Activated CD4-positive, CD25-positive, alpha-beta regulatory T cell treated with anti-CD3 and anti-CD28 coated beads, Interleukin-2, amount 50 U/mL, for 16 hours (primary cell): ENCODE measurements around the gene NRN1L.

ENCODE experiments used
- DNase-seq: peaks from one replicate; pipeline ENCODE4 v3.0.0-alpha.2; 2020; ENCODE audit warnings: low read depth, low spot score

The NRN1L gene

GRCh38 chr16:67917140-67917851, 32.6 kb downstream of the NRN1L start:
- no peak for DNase-seq

- DNase-seq = no peak
Observed at GRCh38 chr16:67917852-67918236, 33.2 kb downstream of the NRN1L start.

- DNase-seq = no peak
Observed at GRCh38 chr16:67919622-67920221, 35.0 kb downstream of the NRN1L start.

DNA sequence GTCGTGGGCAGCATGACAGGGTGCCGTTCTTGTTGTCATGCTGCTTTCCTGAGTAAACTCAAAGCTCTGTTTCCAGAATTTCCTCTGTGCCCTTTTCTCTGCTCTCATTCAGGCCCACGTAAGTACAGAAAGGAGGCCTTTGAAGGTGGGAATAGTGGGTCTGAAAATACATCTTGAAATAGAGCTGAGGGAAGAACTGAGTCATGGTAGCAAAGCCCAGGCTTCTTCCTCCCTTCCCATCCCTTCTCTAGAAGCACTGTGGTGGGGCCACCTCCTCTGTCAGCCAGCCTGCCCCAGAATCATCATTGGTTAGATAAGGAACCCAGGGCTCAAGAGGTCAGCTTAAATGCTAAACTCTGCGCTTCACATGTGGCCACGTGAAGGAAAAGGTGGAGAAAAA, 37.5 kb downstream of the NRN1L start:
- DNase-seq = no peak

- DNase-seq = no peak
Observed at GRCh38 chr16:67922740-67923139, 38.1 kb downstream of the NRN1L start.

DNA sequence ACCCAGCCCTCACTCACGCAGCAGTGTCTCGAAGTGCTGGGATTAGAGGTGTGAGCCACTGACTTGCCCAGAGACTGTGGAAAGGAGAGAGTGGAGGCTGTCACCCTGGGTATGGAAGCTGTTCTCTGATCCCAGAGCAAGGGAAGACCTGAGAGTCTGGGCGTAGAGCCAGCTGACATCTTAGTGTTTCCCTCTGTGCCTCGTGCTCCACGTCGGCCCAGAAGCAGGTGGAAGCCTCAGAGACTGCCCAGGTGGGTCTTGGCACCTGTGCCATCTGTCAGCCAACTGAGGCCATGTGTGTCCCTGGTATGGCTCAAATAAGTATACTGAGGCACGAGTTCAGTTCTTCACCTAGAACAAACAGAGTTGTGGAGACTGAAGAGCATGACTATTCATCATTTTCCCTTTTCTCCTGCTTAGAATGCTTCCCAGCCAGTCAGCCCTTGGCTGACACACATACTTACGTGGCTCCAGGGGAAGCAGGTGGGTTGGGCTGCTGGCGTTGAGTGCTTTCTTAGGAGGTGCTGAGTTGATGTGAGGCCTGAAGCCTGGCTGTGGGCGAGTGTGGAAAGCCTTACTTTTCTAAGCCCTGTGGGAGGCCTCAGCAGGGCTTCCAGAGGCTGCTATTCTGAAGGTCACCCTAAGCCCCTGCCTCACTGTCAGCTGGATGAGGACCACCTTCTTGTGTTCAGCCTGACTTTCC, 38.9 kb downstream of the NRN1L start:
- DNase-seq = no peak

DNA sequence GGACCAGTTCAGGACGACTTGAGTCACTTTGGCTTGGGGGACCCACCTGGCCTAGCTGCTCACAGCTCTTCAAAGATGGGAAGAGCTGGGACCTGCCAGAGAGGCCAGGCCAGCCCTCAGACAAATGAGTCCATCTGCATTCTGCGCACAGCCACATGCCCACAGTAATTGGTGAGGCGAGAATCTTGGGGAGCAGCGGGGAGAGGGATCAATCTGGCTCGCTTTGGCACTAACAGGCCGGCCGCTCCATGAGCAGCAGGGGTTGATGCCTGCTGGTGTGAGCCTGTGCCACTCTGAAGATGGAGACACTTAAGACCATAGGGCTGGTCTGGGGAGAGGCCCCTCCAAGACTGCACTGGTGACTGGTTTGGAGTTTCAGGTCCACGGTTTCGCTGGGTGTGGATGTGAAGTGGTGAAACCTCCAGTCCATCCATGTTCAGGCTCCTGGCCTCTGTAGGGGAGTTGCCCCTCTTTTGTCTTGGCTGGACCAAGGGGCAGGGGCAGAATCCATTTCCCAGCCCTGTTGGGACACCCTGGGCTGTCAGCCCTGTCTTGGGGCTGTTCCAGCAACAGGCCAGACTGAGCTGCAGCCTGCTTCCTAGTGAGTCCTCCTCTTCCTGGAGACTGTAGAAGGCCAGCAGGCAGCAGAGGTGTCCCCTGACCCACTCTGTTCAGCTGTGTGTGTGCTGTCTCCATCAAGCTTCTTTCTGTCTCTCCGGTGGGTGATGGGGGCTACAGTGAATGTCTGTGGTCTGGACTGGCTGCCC, 39.6 kb downstream of the NRN1L start:
- no peak for DNase-seq

DNA sequence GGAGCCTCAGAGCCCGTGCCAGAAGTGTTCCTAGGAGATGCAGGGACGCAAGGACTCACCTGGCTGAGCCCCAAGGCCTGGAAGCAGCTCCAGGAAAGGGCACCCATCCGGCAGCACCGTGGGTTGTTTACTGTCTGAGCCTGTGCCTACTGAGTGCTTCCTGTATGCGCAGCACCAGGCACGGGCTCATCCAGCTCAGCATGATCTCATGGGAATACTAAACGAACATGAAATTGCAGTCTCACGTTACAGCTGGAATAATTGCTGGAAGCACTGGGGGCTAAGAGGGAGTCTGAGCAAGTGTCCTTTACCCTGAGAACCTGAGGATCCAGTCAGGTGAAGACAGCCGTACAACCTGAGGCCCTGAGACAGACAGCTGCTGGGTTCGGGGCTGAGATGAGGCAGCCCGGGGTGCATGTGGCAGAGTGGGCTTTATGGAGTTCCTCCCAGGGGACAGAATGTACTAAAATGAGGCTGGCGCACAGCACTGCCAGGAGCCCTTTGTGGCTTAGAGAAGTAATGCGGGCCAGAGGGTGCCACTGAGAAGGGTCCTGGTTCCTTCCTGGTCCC, 41.6 kb downstream of the NRN1L start:
- no peak for DNase-seq

DNA sequence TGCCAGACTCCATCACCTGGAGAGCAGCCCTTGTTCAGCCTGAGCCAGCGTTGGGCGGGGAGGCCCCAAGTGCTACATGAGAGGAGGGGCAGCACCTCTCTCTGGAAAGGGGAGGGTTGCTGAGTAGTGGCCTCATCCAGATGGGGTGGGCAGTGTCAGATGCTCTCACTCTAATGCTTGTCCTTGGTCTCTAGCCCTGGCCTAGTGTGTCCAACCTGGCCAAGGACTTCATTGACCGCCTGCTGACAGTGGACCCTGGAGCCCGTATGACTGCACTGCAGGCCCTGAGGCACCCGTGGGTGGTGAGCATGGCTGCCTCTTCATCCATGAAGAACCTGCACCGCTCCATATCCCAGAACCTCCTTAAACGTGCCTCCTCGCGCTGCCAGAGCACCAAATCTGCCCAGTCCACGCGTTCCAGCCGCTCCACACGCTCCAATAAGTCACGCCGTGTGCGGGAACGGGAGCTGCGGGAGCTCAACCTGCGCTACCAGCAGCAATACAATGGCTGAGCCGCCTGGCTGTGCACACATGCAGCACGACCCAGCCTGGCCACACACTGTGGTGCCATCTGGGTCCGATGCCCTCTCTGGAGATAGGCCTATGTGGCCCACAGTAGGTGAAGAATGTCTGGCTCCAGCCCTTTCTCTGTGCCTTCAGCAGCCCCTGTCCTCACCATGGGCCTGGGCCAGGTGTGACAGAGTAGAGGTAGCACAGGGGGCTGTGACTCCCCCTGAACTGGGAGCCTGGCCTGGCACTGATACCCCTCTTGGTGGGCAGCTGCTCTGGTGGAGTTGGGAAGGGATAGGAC, 42.7 kb downstream of the NRN1L start:
- DNase-seq = no peak

DNA sequence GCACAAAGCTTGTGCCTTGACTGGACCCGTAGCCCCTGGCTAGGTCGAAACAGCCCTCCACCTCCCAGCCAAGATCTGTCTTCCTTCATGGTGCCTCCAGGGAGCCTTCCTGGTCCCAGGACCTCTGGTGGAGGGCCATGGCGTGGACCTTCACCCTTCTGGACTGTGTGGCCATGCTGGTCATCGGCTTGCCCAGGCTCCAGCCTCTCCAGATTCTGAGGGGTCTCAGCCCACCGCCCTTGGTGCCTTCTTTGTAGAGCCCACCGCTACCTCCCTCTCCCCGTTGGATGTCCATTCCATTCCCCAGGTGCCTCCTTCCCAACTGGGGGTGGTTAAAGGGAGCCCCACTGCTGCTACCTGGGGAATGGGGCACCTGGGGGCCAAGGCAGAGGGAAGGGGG, 43.5 kb downstream of the NRN1L start:
- no peak for DNase-seq

- peak; percentile 50 for DNase-seq
Observed at GRCh38 chr16:67928561-67929364, 44.1 kb downstream of the NRN1L start.

GRCh38 chr16:67930191-67930590, 45.5 kb downstream of the NRN1L start:
- DNase-seq = no peak

GRCh38 chr16:67930678-67931211, 46.1 kb downstream of the NRN1L start:
- DNase-seq = no peak

- DNase-seq = no peak
Observed at GRCh38 chr16:67931712-67932461, 47.2 kb downstream of the NRN1L start, which contains the start of gene CTRL. Gene CTRL (minus strand): TSS chr16:67931862. CDS start chr16:67931852, 10 bp downstream.

DNA sequence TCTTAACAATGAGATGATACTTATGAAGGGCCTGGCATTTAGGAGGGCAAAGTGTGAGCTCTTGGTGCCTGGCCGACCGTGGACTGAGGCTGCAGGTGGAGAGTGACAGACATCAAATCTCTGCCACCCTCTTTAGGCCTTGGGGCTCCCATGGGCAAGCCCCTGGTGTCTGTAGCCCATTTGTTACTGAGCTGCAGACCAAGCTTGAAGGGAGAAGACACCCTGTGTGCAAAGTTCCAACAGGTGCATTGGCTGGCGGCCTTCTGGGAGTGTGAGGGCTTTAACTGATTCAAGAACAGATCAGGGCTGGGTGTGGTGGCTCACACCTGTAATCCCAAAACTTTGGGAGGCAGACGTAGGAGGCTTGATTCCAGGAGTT, 47.8 kb downstream of the NRN1L start:
- DNase-seq = no peak

GRCh38 chr16:67933805-67934204, 49.1 kb downstream of the NRN1L start:
- DNase-seq = no peak

DNA sequence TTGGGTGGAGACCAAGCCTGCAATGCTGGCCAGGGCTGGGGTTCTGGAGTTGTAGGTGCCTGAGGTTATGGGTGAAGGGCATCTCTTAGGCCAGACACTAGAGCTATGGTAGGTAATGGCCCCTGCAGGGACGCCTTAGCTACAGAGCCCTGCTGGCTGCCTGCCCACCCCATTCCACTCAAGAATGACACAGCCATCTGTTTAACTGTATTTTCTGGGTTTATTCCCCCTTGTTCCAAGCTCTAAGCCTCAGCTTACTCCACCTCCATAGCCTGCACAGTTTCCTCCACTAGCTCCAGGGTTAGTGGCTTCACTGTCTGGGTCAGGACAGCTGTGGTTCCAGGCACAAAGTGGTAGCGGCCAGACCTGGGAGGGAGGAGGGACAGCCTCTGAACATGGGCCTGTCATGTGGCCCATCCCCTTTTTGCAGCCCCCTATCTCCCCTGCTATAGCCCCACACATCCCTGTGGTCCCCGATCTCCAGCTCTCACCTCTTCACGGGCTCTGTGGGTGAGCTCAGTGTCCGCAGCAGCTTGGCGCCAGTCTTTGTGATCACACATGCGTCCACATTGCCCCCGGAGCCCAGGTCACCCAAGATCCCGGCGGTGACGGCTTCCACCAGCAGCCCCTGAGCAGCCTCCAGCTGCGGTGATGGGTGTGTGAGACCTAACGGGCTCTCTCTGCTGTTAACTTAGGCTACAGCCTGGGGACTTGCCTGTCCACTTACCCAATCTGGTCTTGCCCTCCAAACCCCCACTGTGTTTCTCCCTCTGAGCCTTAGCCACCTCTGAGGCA, 49.8 kb downstream of the NRN1L start:
- no peak for DNase-seq

DNA sequence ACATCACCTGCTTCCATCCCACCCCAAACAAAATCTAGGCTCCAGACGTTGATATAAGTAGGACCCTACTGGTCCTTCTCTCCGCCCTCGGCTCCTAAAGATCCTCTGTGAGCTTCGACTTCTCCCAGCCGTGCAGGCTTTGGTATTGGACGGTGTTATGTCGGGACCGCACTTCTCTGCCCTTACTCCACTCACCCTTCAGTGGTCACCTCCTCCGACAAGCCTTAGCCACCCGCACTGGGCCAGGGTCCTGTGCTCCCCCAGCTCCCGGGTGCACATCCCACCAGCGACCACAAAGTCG, 50.4 kb downstream of the NRN1L start:
- DNase-seq = no peak
